T-cell (primary cell): ENCODE data around the gene CIAO2A. TPM values are rescaled to one million over a fixed set of nuclear protein-coding genes. Genes with fewer than 3 reads are reported as not detected.

Source experiments
- ATAC-seq, 4 experiments: fragments of 200-7000 bp in 3 of 4; fragments of 150-1000 bp in 1 of 4; cut with Tn5 transposase; replicated peaks in 1 of 4; 1 replicate in 3 of 4; 2 replicates in 1 of 4; pipeline ENCODE4 v1.10.0; 2021; ENCODE audit warnings: moderate library complexity in 3 of 4, mild to moderate bottlenecking in 2 of 4, moderate number of reproducible peaks in 1 of 4
- CTCF ChIA-PET, 2 donors: fragments of 300-600 bp; sonication (Branson Sonifier 250); formaldehyde crosslinking; loops; one replicate each; lab custom pipeline; 2022; ENCODE audit warnings: antibody characterized with exemption in 2 of 2; lab: Charles Lee
- POLR2A ChIA-PET, 2 donors: fragments of 300-600 bp; sonication (Branson Sonifier 250); formaldehyde crosslinking; loops; one replicate each; lab custom pipeline; 2022; ENCODE audit warnings: antibody characterized with exemption in 2 of 2; lab: Charles Lee
- DNase-seq, 35 experiments: peaks; one replicate each; pipeline versions ENCODE4 v3.0.0 to v3.0.0-alpha.2; 2013 to 2023
- H3K27ac ChIP-seq: one replicate; pipeline ENCODE4 v1.5.1; 2013; ENCODE audit warnings: low read length
- H3K27me3 ChIP-seq, 2 experiments: replicated peaks in 1 of 2; 1 replicate in 1 of 2; 2 replicates in 1 of 2; pipeline versions ENCODE4 v1.6.1 to v1.7.0; 2013; ENCODE audit warnings: low read length in 1 of 2, mixed read lengths in 1 of 2; ENCODE audit not compliant: control insufficient read depth in 2 of 2, insufficient read depth in 2 of 2; ENCODE audit errors: extremely low read depth in 1 of 2
- H3K36me3 ChIP-seq, 2 donors: 1 replicate in 1 of 2; 2 replicates in 1 of 2; pipeline versions ENCODE4 v1.6.1 to v1.7.0; 2013; ENCODE audit warnings: low read length in 1 of 2; ENCODE audit not compliant: control insufficient read depth in 2 of 2, insufficient read depth in 1 of 2; ENCODE audit errors: extremely low read depth in 1 of 2
- H3K4me1 ChIP-seq, 2 experiments: 1 replicate in 1 of 2; 2 replicates in 1 of 2; pipeline versions ENCODE4 v1.6.1 to v1.7.0; 2013; ENCODE audit warnings: low read length in 2 of 2, mixed read lengths in 1 of 2; ENCODE audit not compliant: insufficient read depth in 2 of 2, control insufficient read depth in 1 of 2; ENCODE audit errors: extremely low read depth in 1 of 2
- H3K4me3 ChIP-seq, 2 donors: 1 replicate in 1 of 2; 2 replicates in 1 of 2; pipeline versions ENCODE4 v1.5.1 to v1.7.0; 2013; ENCODE audit warnings: mild to moderate bottlenecking in 2 of 2, low read length in 1 of 2, moderate library complexity in 1 of 2; ENCODE audit not compliant: control insufficient read depth in 1 of 2; ENCODE audit errors: extremely low read depth in 1 of 2
- H3K9me3 ChIP-seq: 2 replicates; pipeline ENCODE4 v1.7.0; 2013
- H3K27ac Mint-ChIP-seq, 2 donors: one replicate each; pipeline ENCODE4 v1.8.0; 2020 to 2021; ENCODE audit warnings: mild to moderate bottlenecking in 2 of 2, mixed read lengths in 2 of 2
- H3K27me3 Mint-ChIP-seq, 2 donors: one replicate each; pipeline ENCODE4 v1.8.0; 2021 to 2022; ENCODE audit warnings: mixed read lengths in 2 of 2
- H3K36me3 Mint-ChIP-seq: one replicate; pipeline ENCODE4 v1.8.0; 2021; ENCODE audit warnings: mixed read lengths
- H3K4me1 Mint-ChIP-seq, 3 donors: one replicate each; pipeline ENCODE4 v1.8.0; 2020 to 2022; ENCODE audit warnings: mixed read lengths in 3 of 3, mild to moderate bottlenecking in 1 of 3
- H3K4me3 Mint-ChIP-seq, 3 donors: one replicate each; pipeline ENCODE4 v1.8.0; 2020 to 2022; ENCODE audit warnings: mild to moderate bottlenecking in 3 of 3, mixed read lengths in 3 of 3, moderate library complexity in 3 of 3
- H3K9me3 Mint-ChIP-seq, 3 donors: one replicate each; pipeline ENCODE4 v1.8.0; 2020 to 2022; ENCODE audit warnings: mixed read lengths in 3 of 3
- WGBS: methylation state at CpG from one replicate; pipeline ENCODE4 v1.1.5; 2013; ENCODE audit warnings: missing lambda C conversion rate; ENCODE audit not compliant: insufficient coverage; 5-methylcytosine and 5-hydroxymethylcytosine counted together
- total RNA-seq, 35 experiments: library from RNA in 6 of 35; stranded (reverse) in 6 of 35; fragments of 120-200 nt in 1 of 35; gene quantifications; one replicate each; pipeline versions ENCODE4 v1.2.1 to v1.2.4 and lab custom pipeline; 2013 to 2026

The CIAO2A gene
- total RNA-seq, 5 donors from 2014 or later (not counting 1 experiment from before 2014, with no cell fraction given), result 21.9 to 31.1 (median 25.9) TPM

- Mint-ChIP-seq H3K27me3 (no peaks in the 10 kb centered on the region), H3K4me3 (no peak overlapping the region), H3K36me3 (peaks cover 23% of the 10 kb centered on the region), H3K4me1 (peaks cover 6 to 15% (median 8%) of the 10 kb centered on the region in 3 donors), H3K27ac (no peak overlapping the region), H3K9me3 (no peaks in the 10 kb centered on the region)
- ATAC-seq (no peak), DNase-seq (no peak)
- Histone ChIP-seq H3K27me3 (peaks cover 0 to 2% of the 10 kb centered on the region in 2 experiments), H3K27ac (no peak overlapping the region), H3K4me3 (no peak overlapping the region), H3K4me1 (peaks cover 6 to 11% of the 10 kb centered on the region in 2 experiments), H3K9me3 (no peaks in the 10 kb centered on the region), H3K36me3 (peaks cover 0 to 26% of the 10 kb centered on the region in 2 donors)
- ChIA-PET POLR2A (interaction anchor here in 1 of 2 donors (0.6 kb wide), 1 partner anchor 477 kb away, joined by 3 read pairs; no protein-coding TSS in a partner anchor), CTCF (interaction anchor here (0.5 to 1.3 kb wide), 2 partner anchors 319 kb away, joined by 3 read pairs; no protein-coding TSS in a partner anchor)
- 95% methylated on average over 2 of the region's 4 CpGs for WGBS
Observed at GRCh38 chr15:64071931-64072765, 21.5 kb downstream of the CIAO2A start.

GRCh38 chr15:64070965-64071851 is 22.4 kb downstream of the CIAO2A start:
- DNase-seq (no peak), ATAC-seq (no peak)
- H3K9me3 Mint-ChIP-seq, result no peaks in the 10 kb centered on the region
- Histone ChIP-seq H3K36me3 (peaks cover 0 to 26% of the 10 kb centered on the region in 2 donors), H3K9me3 (no peaks in the 10 kb centered on the region), H3K4me3 (no peak overlapping the region), H3K27me3 (peaks cover 0 to 2% of the 10 kb centered on the region in 2 experiments), H3K27ac (no peak overlapping the region), H3K4me1 (peaks cover 4 to 11% of the 10 kb centered on the region in 2 experiments)
- CTCF ChIA-PET, result interaction anchor here in 1 of 2 donors (1.1 to 1.3 kb wide), 2 partner anchors 318 to 319 kb away, joined by 3 to 4 read pairs; no protein-coding TSS in a partner anchor
- H3K4me1 Mint-ChIP-seq, result peaks cover 4 to 12% (median 6%) of the 10 kb centered on the region in 3 donors
- WGBS, result 93% methylated on average over 5 of the region's 8 CpGs
- no peak overlapping the region for H3K4me3 Mint-ChIP-seq
- no peak overlapping the region for H3K27ac Mint-ChIP-seq
- POLR2A ChIA-PET, result no interaction called here
- peaks cover 22% of the 10 kb centered on the region for H3K36me3 Mint-ChIP-seq
- H3K27me3 Mint-ChIP-seq, result no peaks in the 10 kb centered on the region

- DNase-seq, result no peak
- CTCF ChIA-PET, result interaction anchor here (1.1 to 1.5 kb wide), 2 partner anchors 318 kb away, joined by 4 to 6 read pairs; no protein-coding TSS in a partner anchor
- Mint-ChIP-seq H3K4me3 (no peak overlapping the region), H3K36me3 (peaks cover 18% of the 10 kb centered on the region), H3K9me3 (no peaks in the 10 kb centered on the region), H3K27me3 (no peaks in the 10 kb centered on the region), H3K4me1 (peaks cover 0 to 9% (median 3%) of the 10 kb centered on the region in 3 donors), H3K27ac (peak overlapping the region in 1 of 2 donors; percentile 11)
- Histone ChIP-seq H3K27ac (no peak overlapping the region), H3K27me3 (peaks cover 0 to 2% of the 10 kb centered on the region in 2 experiments), H3K4me3 (no peak overlapping the region), H3K9me3 (no peaks in the 10 kb centered on the region), H3K4me1 (peaks cover 0 to 11% of the 10 kb centered on the region in 2 experiments), H3K36me3 (peaks cover 0 to 23% of the 10 kb centered on the region in 2 donors)
- 100% methylated on average over 2 of the region's 3 CpGs for WGBS
- POLR2A ChIA-PET, result no interaction called here
- no peak for ATAC-seq
Observed at GRCh38 chr15:64070106-64070505, 23.5 kb downstream of the CIAO2A start.

GRCh38 chr15:64068133-64068532 is 25.5 kb downstream of the CIAO2A start:
- Histone ChIP-seq H3K27ac (no peak overlapping the region), H3K9me3 (no peaks in the 10 kb centered on the region), H3K4me1 (peaks cover 0 to 11% of the 10 kb centered on the region in 2 experiments), H3K27me3 (peaks cover 0 to 2% of the 10 kb centered on the region in 2 experiments), H3K4me3 (no peak overlapping the region), H3K36me3 (peaks cover 0 to 14% of the 10 kb centered on the region in 2 donors)
- no peak for DNase-seq
- Mint-ChIP-seq H3K4me3 (no peak overlapping the region), H3K9me3 (no peaks in the 10 kb centered on the region), H3K4me1 (peaks cover 0 to 9% (median 3%) of the 10 kb centered on the region in 3 donors), H3K27ac (no peak overlapping the region), H3K36me3 (peaks cover 12% of the 10 kb centered on the region), H3K27me3 (no peaks in the 10 kb centered on the region)
- ChIA-PET CTCF (interaction anchor here (0.5 to 4.7 kb wide), 17 partner anchors 18 to 602 kb away, joined by 3 to 109 read pairs (median 4); no protein-coding TSS in a partner anchor), POLR2A (interaction anchor here (0.6 to 1.8 kb wide), 3 partner anchors 21 to 315 kb away, joined by 4 to 8 read pairs (median 5); no protein-coding TSS in a partner anchor)
- WGBS, result no CpG with 5 or more reads among the region's 4 CpGs
- no peak for ATAC-seq

- no peak overlapping the region for H3K4me3 Mint-ChIP-seq
- peak; percentile 84 to 88 (median 87) for ATAC-seq
- Histone ChIP-seq H3K4me1 (peaks cover 0 to 11% of the 10 kb centered on the region in 2 experiments), H3K36me3 (peaks cover 0 to 14% of the 10 kb centered on the region in 2 donors), H3K4me3 (no peak overlapping the region), H3K9me3 (no peaks in the 10 kb centered on the region), H3K27me3 (peaks cover 0 to 2% of the 10 kb centered on the region in 2 experiments), H3K27ac (no peak overlapping the region)
- 19% methylated on average over 9 of the region's 11 CpGs for WGBS
- H3K27me3 Mint-ChIP-seq, result no peaks in the 10 kb centered on the region
- CTCF ChIA-PET, result interaction anchor here (0.5 to 4.7 kb wide), 20 partner anchors 17 to 601 kb away, joined by 3 to 109 read pairs (median 4); no protein-coding TSS in a partner anchor
- DNase-seq, result peak; percentile 17 to 83 (median 54)
- no peaks in the 10 kb centered on the region for H3K9me3 Mint-ChIP-seq
- H3K27ac Mint-ChIP-seq, result no peak overlapping the region
- H3K4me1 Mint-ChIP-seq, result peaks cover 0 to 9% (median 3%) of the 10 kb centered on the region in 3 donors
- peaks cover 8% of the 10 kb centered on the region for H3K36me3 Mint-ChIP-seq
- POLR2A ChIA-PET, result interaction anchor here in 1 of 2 donors (0.6 to 1.8 kb wide), 2 partner anchors 22 to 601 kb away, joined by 5 to 8 read pairs; no protein-coding TSS in a partner anchor
Observed at GRCh38 chr15:64067564-64068030, 26.0 kb downstream of the CIAO2A start.
